Peyer's patch (tissue), 4 donors: ENCODE results near the gene KCNN3.

Experiments
- POLR2A ChIP-seq, 2 donors: fragments of 450-650 bp; IDR thresholded peaks; one replicate each; pipeline ENCODE4 v1.5.1; 2017; ENCODE audit warnings: antibody characterized with exemption in 2 of 2, mild to moderate bottlenecking in 2 of 2, moderate library complexity in 2 of 2
- TF ChIP-seq, protein P1 (sequence below), 6 experiments: fragments of 450-650 bp in 4 of 6; fragments of 200-600 bp in 2 of 6; sonication (generic) in 1 of 6; IDR thresholded peaks; one replicate each; pipeline ENCODE4 v1.5.1; 2017 to 2019; ENCODE audit warnings: antibody characterized with exemption in 6 of 6, mild to moderate bottlenecking in 3 of 6, moderate library complexity in 1 of 6

DNA sequence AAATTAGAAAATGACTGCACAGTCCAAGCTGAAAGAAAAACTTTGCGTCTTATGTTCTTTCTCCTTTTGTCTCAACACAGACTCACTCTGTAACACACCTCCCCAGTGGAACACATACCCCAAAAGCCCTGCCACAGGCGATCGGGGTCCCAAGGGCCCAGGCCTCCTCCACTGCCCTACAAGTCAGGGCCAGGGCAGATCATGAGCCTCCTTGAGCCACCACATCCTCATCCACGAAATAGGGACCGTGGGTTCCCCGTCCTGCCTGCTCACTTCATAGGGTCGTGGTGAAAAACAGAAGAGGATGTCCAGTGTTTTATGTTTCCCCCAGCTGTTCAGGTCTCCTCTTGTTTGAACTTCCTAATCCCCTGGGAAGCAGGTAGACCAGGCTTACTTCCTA is 116.7 kb downstream of the KCNN3 start:
- TF ChIP-seq, protein P1, sequence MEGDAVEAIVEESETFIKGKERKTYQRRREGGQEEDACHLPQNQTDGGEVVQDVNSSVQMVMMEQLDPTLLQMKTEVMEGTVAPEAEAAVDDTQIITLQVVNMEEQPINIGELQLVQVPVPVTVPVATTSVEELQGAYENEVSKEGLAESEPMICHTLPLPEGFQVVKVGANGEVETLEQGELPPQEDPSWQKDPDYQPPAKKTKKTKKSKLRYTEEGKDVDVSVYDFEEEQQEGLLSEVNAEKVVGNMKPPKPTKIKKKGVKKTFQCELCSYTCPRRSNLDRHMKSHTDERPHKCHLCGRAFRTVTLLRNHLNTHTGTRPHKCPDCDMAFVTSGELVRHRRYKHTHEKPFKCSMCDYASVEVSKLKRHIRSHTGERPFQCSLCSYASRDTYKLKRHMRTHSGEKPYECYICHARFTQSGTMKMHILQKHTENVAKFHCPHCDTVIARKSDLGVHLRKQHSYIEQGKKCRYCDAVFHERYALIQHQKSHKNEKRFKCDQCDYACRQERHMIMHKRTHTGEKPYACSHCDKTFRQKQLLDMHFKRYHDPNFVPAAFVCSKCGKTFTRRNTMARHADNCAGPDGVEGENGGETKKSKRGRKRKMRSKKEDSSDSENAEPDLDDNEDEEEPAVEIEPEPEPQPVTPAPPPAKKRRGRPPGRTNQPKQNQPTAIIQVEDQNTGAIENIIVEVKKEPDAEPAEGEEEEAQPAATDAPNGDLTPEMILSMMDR (IDR thresholded peaks at IDR 0.05): no peak
- TF ChIP-seq POLR2A (IDR thresholded peaks at IDR 0.05): no peak
